Muscle of arm (tissue), 14 donors: ENCODE data around the gene PITPNM2. TPM values are rescaled to one million over a fixed set of nuclear protein-coding genes. Genes with fewer than 3 reads are reported as not detected.

Source experiments
- DNase-seq: peaks from one replicate; pipeline ENCODE4 v3.0.0-alpha.2; 2013
- long read RNA-seq, 11 donors: transcript quantifications; one replicate each; lab custom pipeline, GENCODE V29; 2026
- polyA plus RNA-seq, 12 donors: library from polyadenylated mRNA; unstranded; fragments of 120-200 nt; gene quantifications; one replicate each; pipeline ENCODE4 v1.2.1, GENCODE V29; 2013; ENCODE audit not compliant: insufficient read length in 12 of 12

PITPNM2 gene
- 1 to 10 TPM in 11 of 12 donors, not detected in 1; 3.8 to 9.2 (median 4.7) TPM for polyA plus RNA-seq
- long read RNA-seq, donor 1, partial matches to known transcripts, result 0 of 2 reads
- long read RNA-seq, donor 1, other reads (novel, unspliced or antisense), result 0 of 2 reads
- long read RNA-seq, donor 2, partial matches to known transcripts, result 7 of 9 reads
- long read RNA-seq, donor 2, other reads (novel, unspliced or antisense), result 0 of 9 reads
- long read RNA-seq, donor 3, result 0 reads
- long read RNA-seq, donor 4, result 0 reads
- long read RNA-seq, donor 5, result 0 reads
- long read RNA-seq, donor 6, result 0 reads
- long read RNA-seq, donor 7, result 0 reads
- long read RNA-seq, donor 8, result 0 reads
- long read RNA-seq, donor 9, result 0 reads
- long read RNA-seq, donor 10, partial matches to known transcripts, result 0 of 1 reads
- long read RNA-seq, donor 10, other reads (novel, unspliced or antisense), result 0 of 1 reads
- long read RNA-seq, donor 11, result 0 reads

DNA sequence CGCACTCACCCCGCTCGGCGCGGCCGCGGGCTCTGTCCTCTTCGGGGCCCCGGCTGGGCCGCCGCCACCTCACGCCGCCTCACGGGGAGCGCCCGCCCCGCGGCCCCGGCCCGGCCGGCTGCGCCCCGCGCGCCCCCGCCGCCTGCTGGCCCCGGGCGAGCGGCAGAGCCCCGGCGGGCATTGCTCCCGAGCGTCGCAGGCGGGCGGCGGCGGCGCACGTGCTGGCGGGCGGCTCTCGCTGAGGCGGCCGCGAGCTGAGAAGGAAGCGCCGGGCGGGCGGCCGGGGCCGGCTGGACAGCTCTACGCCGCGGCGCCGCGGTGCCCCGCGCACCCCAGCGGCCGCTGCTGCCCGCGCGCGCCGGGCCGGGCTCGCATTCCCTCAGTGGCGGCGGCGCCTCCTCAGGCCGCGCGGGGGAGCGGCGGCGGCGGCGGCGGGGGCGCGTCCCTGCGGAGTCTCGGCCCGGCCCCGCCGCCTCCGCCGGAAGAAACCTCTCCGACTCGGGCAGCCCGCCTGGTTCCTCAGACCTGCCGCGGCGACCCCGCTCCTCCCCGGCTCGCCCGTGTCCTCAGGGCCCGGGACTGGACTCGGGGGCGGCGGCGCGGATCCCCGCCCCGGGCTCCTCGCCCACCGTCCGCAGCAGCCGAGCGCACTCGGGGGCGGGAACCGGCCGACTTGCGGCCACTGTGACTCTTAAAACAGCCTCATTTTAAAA lies at the start of gene PITPNM2:
PITPNM2 (minus strand) TSS at position 347 of the 713 bp plus-strand sequence. CDS start 116,500 bp downstream, outside the sequence.
- DNase-seq, result no peak

DNA sequence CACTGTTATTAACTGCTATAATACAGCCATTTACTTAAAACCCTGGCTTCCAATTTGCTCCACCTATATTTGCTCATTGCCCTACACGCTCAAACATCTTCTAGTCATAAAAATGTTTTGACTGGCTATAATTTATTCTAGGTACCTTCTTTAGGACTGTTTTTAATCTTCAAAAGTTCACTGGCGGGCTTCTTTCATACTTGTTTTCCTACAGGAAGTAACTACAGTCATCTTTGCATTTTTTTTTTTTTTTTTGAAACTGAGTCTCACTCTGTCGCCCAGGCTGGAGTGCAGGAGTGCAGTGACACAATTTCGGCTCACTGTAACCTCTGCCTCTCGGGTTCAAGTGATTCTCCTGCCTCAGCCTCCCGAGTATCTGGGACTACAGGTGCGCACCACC lies 49.5 kb upstream of the PITPNM2 start:
- DNase-seq, result no peak

DNA sequence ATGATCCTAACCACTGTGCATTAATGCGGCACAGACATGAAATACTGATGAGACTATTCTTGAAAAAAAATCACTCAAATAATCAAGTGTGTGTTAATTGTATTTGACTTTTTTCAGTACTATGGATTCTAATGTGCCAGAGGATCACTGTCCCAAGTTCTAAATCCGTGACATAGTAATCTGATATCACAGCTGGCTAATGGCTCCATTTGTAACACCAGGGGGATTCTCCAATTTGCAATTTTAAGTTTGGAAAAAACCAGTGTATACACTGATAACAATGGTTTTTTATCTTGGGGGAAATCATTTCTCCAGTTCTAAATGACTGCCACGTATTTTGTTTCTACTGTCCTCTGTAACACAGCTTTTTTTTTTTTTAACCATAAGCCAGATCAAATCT lies 49.0 kb upstream of the PITPNM2 start:
- DNase-seq, result no peak

DNA sequence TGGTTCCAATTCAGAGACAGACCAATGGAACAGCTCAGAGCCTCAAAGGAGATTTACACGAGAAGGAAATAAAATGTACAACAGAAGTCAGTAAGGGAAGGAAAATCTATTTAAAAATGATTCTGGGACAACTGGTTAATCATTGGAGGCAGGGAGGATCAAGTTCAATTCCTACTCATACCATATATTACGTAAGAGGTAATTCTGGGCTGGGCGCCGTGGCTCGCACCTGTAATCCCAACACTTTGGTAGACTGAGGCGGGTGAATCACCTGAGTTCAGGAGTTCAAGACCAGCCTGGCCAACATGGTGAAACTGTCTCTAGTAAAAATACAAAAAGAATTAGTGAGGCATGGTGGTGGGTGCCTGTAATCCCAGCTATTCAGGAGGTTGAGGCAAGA lies 36.7 kb upstream of the PITPNM2 start:
- no peak for DNase-seq

DNA sequence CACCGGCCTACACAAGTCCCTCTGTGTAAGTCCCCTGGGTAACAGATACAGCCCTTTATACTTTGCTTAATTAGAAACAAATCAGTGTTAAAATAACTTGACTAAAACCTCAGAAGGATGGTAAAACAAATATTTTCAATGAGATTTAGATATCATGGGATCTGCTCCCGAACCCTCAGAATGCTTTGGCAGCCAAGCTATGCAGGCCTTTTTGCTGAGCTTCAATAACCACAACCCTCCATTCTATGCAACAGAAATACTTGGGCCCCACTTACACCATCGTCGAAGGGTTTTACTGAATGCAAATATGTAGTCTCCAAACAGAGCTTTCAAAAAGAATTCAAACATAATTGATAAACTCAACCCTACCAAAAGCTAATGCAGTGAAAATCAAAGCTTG lies 29.3 kb upstream of the PITPNM2 start:
- DNase-seq, result no peak

DNA sequence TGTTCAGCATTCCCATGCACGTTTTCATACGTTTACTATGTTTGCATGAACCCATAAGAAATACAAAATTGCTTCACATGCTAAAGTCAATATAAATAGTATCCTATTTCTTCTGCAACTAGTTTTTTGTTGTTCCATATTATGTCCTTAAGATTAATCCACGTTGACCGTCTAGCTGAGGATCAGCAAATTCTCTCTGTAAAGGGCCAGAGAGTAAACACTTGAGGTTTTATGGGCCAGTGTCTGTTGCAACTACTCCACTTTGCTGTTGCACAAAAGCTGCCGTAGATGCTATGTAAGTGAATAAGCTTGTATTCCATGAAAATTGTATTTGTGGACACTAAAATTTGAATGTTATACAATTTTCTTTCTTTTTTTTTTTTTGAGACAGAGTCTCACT lies 21.1 kb upstream of the PITPNM2 start:
- DNase-seq, result no peak

DNA sequence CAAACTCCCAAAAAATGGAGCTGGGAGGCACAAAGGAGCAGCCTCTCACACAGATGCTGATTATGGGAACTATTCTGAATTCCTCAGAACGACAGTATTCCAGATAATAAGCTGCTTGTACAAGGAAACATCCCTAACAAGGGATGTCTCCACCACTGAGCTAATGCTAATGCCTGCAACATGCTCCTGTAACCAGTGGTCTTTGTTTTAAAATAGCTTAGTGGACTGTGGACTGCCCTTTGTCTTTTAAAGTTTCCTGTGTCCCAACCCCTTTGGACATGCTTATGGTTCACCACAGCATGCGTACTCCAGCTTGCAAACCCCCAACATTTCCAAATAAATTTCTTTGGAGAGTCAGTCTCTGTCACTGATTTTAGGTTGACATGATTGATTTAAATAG lies 16.4 kb upstream of the PITPNM2 start:
- no peak for DNase-seq

DNA sequence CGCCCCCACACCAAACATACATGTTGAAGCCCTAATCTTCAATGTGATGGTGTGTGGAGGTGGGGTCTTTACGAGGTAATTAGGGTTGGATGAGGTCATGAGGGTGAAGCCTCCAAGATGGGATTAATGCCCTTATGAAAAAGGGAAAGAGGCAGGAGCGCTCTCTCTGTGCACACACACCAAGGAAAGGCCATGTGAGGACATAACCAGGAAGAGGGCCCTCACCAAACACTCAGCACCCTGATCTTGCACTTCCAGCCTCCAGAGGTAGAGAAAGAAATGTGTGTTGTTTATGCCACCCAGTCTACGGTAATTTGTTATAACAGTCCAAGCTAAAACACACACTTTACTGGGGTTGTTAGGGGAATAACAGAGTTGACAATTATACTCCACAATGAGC lies 14.6 kb upstream of the PITPNM2 start:
- no peak for DNase-seq

DNA sequence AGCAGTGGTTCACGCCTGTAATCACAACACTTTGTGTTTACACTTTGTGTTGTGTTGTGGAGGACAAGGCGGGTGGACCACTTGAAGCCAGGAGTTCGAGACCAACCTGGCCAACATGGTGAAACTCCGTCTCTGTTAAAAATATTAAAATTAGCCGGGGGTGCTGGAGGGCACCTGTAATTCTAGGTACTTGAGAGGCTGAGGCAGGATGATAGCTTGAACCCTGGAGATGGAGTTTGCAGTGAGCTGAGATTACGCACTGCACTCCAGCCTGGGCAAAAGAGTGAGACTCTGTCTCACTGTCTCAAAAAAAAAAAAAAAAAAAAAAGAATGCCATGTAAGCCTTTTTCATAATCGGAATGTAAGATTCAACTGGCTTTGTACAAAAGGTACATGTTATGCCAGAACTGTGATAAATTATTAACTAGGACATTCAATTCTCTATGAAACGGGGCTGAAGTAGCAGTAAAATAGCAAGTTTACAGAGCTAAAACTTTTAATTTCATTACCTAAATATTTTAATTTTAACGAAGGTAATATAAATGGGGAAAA lies 13.9 kb upstream of the PITPNM2 start:
- no peak for DNase-seq

DNA sequence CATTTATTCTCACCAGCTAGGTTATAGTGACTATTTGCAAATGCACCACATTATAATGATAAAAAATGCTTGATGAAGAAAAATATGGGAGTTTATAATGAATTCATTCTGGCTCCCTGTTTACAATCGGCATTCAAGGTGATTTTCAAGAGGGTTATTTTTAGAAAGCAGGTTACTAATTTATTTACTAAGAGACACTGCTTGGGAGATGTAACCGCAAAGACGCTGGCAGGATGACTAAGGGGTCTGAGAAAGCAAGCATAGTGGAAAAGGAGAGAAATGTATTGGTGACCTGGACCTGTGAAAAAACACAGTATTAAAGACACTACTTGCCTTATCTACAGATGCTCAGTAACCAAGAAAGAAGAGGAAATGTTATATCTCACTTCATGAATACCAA lies 13.3 kb upstream of the PITPNM2 start:
- DNase-seq, result no peak

DNA sequence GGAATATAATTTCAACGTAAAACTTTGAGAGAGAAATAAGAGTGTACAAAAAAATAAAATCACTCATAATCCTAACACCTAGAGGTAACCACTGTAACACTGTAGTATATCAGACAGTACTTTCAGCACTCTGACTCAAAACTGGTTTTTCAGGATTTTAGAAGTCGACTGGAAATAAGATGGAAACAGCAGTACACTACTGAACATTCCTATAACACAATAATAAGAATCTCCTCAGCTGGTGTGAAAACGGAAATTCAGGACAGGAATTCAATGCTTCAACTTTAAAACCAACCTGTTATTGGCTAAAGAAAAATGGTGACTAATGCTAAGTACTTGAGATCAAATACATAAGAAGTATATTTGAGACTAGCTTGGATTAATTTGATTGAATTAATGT lies 12.3 kb upstream of the PITPNM2 start:
- no peak for DNase-seq

DNA sequence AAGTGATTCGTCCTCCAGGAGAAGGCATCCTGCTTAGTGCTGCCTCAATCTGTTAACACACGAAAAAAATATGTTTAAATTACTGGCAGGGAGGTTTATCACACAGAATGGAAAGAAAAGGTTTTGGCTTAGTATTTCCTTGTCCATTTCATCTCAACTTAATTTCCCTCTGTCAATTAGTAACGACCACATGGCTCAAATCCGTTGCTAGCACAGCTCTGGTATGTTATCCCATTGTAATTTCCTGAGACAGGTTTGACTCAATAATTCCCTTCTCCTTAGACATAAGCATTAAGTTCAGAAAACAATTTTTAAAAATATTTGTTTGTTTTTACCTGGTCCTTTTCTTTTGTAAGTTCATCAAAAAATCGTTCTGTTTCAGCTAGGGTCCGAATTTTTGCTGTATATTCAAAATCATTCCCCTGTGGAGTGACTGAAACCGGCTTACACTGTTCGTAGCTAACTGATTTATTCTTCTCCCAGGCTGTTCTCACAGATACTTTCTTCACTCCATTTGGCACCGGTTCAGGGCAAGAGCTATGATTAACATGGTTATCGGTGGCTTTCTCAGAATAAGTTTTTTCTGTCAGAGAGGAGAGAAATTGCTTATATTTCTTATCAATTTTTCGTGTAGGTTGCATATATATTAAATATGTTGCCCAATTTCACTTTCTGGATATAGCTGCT lies 10.1 kb upstream of the PITPNM2 start:
- no peak for DNase-seq

DNA sequence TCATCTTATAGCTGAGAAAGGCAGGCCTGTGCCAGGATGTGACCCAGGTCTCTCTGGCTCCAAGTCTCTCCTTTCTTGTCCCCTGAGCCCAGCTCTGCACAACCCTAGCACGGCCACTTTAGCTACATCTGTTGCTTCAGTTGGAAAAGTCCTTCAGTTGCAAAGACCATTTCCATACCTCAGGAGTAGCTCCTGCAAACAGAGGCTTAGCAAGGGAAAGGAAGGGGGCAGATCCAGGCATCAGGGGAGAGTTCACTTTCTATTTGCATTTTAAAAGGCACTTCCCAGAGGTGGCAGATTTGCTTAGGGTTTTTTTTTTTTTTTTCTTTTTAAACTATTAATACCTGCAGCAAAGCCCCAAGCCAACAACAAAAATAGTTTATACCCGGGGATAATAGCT lies 3.0 kb upstream of the PITPNM2 start:
- no peak for DNase-seq

DNA sequence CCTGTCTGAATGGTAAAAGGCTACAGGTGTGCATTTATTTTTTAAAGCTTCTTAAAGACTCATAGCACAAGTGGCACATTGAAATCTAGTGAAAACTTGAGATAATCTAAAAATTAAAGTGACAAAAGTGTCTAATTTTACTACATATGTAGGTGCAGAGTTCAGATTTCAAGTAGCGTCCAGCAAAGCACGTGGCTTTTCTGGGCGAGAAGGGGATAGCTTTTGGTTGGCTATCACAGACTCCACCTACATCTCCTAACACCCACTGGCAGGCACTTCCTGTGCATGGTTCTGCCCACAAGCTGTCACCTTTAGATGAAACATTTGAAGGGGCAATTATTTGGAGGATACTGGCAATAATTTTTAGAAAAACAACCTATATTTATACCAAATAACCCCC lies 1.9 kb upstream of the PITPNM2 start:
- no peak for DNase-seq

DNA sequence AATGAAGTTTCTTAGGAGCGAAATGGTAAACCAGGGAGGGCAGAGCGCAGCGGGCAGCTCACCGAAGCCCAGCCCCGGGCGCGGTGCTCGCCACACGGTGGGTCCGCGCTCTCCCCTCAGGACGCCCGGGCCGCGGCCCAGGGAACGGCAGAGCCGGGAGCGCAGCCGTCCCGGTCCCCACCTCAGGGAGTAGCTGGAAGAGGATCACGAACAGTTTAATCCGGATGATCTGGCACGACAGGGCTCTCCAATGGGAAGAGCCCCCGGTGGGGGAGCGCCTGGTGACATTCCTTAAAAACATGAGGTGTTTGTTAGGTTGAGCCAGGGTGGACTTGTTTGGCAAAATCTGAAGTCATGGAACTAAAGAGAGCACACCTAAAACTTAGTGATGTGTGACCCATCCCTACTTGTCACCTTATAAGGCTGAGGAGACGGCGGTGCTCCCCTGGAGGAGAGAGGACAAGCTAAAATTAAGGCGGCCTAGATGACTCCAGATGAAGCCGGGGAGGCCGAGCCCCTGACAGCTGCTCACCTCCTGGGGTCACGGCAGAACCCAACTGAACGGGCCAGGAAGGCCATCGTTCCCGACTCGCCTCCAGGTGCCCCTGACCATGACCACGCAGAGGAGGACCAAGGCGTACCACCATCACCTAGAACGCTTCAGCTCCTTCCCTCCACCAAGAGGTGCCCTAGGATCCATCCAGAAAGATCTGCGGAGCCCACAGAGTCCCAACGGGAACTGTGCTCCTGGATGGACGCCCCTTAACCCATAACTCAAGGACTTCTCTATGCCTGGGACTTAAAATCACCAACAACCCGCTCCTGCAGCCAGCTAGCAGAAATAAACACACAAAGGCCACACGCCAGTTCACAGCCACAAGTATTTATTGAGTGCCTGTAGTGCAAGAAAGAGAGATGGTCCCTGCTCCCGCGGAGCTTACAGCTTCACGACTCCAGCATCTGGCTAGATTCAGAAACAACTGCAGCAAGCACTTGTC lies 866 bp upstream of the PITPNM2 start:
- DNase-seq, result no peak

DNA sequence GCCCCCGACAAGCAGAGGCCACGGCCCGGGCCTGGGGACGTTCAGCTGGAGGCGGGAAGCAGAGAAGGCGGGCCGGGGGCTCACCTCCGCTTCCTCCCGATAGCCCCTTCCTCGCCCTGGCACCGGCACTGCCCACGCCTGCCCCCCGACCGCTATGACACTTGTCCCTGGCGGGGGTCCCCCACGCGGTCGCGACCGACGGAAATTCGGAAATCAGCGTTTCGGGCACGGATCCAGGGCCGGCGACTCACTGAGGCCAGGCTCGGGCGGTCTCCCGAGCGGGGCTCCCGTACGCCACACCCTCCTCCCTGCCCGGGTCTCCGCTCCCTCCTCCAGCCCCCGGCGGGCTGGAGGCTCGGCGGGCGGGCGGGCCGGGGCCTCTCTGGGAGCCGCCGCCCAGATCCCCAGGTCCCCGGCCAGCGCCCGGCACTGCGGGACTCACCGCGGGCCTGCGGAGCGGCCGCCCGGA lies 581 bp downstream of the PITPNM2 start:
- no peak for DNase-seq

DNA sequence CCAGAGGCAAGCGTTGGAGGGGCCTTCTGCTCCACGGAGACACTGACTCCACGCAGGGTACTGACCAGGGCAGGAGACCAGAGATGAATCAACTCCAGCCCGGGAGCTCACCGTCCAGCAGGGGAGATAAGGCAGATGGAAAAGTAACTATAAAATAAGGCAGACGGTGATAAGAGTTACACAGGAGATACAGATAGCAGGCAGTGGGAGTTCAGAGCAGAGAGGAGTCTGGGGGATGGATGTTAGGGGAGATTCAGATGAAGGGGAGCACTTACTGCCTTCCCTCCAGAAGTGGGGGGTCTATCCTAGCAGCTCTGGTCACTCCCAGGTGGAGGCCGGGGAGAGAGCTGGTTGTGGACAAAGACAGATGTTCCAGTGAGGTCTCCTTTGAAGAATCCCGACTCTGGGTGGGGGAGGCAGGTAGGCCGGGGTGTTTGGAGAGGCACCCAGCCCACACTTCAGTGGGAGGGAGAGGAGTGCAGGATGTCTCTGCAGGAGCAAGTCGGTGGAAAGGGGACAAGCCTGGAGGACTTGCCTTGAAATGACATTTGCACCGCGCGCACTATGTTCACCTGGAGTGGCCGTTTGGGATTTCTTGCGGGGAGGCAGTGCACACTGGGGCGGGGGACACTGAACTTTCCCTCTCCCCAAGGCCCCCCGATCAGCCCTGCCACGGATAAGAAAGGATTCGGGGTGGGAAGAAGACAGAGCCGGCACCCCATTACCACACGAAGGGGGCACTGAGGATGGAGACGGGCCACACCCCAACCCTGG lies 1.2 kb downstream of the PITPNM2 start:
- DNase-seq, result no peak

DNA sequence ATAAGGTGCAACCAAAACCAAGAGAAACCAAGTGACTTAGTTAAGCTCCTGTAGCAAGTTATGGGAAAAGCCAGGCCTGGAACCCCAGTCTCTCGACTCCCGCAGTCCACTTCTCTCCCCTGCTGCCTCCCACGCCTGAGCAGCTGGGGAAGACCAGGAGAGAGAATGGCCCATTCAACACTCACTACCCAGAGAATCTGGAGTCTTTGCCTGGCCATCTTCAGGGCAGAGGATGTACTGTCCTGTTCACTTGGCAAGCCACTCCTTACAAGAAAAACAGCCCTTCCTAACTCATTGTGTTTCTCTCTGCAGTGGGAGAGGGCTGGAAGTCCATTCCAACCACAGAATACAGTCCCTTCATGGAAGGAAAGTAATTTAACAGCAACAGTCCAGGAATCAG lies 1.8 kb downstream of the PITPNM2 start:
- DNase-seq, result no peak

DNA sequence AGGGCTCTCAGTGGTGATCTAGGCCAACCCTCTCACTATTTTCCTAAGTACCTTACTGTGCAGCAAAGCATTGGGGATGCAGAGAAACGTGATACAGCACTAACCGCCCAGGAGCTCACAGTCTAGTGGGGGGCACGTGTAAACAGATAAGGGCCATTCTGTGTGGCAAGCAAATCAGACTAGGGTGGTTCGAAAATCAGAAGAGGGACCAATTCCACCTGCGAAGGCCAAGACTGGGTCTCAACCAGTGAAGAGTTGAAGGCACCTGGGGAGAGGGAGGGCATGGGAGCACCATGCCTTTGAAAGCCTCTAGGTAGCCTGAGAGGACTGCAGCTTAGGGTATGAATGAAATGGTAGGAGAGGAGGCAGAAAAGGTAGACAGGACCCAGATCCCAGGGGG lies 2.2 kb downstream of the PITPNM2 start:
- DNase-seq, result no peak

DNA sequence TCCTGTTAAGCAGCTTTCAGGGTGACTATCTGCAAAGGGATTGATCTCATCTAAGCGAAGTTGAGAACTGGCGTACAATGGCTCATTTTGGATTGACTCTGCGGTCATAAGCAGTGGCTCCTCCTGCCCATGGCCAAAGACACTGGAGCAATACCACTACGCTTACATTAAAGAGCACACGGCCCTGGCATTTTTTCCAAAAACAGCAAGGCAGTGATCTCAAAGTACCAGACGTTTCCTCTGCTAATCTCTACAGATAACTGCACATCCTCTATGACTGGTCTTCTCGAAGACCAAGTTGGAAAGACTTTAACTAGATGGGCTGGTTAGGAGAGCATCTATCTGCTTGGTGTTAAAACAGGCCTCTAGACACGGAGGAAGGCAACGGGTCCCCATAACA lies 2.7 kb downstream of the PITPNM2 start:
- DNase-seq, result no peak
